GM12892 (cell line): Measurements from ENCODE around the gene BAIAP3.

Experiments used
- DNase-seq: peaks from one replicate; pipeline ENCODE4 v3.0.0; 2011; ENCODE audit not compliant: insufficient read length
- FAIRE-seq: peaks from 2 replicates; lab custom pipeline; 2011; peaks lifted over from hg19 to GRCh38; lab: Jason Lieb, UNC
- POLR2A ChIP-seq: IDR thresholded peaks from 2 replicates; pipeline ENCODE4 v1.6.1; 2011; ENCODE audit warnings: low read depth, low read length, control low read depth
- POLR2AphosphoS5 ChIP-seq: IDR thresholded peaks from 2 replicates; pipeline ENCODE4 v1.6.1; 2011; ENCODE audit warnings: low read depth, low read length, control low read depth
- TAF1 ChIP-seq: IDR thresholded peaks from 2 replicates; pipeline ENCODE4 v1.6.1; 2011; ENCODE audit warnings: low read depth, mild to moderate bottlenecking, control low read depth, low read length, borderline replicate concordance

Gene BAIAP3

GRCh38 chr16:1330260-1330914 is 3.1 kb upstream of the BAIAP3 start:
- FAIRE-seq (no peak), DNase-seq (no peak)
- no peak for TF ChIP-seq TAF1
- no peak for TF ChIP-seq POLR2AphosphoS5
- no peak for TF ChIP-seq POLR2A

DNA sequence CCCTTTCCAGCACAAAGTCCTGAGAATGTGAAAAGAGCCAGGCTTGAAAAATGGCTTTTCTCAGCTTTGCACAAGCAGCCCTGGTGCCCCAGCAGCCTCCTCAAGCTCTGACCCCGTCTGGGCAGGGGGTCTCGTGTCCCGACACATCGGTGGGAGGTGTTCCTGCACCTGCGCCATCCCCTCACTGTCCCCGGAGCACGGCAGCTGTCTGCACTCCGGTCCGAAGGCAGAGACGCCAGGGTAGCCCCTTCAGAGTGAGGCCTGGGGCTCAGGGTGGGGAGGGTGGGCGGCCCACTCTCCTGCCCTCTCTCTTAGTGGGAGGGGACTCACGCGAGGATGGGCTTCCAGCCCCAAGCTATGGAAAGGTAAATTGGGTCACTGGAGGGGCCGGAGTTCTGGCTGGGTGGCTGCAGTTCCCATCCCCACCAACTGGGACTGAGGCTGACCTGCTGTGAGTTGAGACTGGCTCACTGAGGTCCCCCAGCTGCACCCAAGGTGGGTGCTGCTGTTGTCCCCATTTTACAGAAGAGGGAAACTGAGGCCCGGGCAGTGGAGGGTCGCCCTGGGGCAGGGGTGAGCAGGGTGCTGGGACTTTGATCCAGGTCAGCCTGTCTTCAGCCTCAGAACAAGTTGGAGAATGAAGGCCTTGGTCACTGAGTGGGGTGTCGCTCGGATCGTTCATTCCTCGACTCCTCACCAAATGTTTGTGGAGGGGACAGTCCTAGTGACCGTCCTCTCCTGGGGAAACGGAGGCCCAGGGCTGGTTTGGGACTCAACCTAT is 2.3 kb upstream of the BAIAP3 start:
- DNase-seq: no peak
- no peak for FAIRE-seq
- no peak for TF ChIP-seq TAF1

- TF ChIP-seq POLR2A (no peak), TAF1 (no peak), POLR2AphosphoS5 (no peak)
- FAIRE-seq (peak; percentile 81), DNase-seq (peak; percentile 83)
These were observed 1.5 kb upstream of the BAIAP3 start for GRCh38 chr16:1331712-1332617.

- TF ChIP-seq POLR2A (no peak), POLR2AphosphoS5 (no peak), TAF1 (no peak)
- DNase-seq: no peak
- no peak for FAIRE-seq
These were observed 762 bp upstream of the BAIAP3 start for GRCh38 chr16:1332618-1333148.

DNA sequence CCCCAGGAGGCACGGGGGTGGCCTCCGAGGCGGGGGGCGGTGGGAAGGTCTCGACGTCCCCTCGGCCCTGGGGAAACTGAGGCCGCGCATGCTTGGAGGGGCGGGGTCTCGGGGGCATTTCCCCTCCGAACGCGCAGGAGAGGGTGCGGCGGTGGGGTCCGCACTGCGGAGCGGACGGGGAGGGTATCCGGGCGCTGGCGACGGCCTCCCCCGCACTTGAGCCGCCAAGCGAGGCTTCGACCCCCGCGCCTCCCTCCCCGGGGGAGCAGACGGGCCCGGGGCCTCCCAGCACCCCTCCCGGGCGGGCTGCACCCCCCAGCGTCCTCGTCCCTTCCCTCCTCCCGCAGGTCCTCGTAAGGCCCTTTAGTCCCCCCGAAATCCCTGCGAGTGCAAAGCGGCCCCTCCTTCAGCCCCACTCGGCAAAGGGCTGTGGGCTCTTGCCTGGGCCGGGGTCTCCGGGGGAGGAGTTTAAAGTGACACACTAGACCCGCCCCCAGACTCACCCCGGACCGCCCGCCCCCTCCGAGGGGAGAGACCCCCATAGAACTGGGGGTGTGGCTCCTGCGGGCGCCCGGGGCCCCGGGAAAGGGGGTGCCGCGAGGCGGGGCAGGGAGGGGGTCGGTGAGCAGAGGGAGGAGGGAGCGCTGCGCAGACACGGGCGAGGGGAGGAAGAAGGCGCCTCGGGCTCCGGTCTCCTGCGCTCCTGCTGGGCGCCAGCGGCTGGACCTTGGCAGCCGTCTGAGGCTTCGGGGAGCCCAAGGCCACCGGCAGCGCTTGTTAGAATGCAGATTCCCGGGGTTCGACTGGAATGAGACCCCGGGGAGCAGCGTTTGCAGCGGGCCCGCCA is 632 bp downstream of the BAIAP3 start:
- FAIRE-seq (no peak), DNase-seq (no peak)
- no peak for TF ChIP-seq TAF1
- no peak for TF ChIP-seq POLR2A
- TF ChIP-seq POLR2AphosphoS5: no peak

DNA sequence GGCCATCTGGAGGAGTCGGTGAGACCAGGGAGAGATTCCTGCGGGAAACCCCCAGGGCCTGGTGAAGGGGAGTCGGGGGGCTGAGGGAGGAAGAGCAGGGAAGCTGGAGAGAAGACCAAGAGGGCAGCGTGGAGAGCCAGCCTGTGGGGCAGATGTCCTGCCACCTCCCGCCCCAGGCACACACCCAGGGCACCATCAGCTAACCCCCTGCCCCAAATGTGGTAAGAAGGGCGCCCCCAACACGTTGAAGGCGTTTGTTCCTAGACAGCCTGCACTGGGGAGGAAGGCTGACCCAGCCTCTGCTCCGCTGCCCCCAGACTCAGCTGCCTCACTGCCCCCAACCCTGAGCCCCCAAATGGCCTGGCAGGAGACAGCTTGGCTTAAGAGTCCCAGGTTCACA is 1.3 kb downstream of the BAIAP3 start:
- DNase-seq (no peak), FAIRE-seq (no peak)
- TF ChIP-seq TAF1: no peak

DNA sequence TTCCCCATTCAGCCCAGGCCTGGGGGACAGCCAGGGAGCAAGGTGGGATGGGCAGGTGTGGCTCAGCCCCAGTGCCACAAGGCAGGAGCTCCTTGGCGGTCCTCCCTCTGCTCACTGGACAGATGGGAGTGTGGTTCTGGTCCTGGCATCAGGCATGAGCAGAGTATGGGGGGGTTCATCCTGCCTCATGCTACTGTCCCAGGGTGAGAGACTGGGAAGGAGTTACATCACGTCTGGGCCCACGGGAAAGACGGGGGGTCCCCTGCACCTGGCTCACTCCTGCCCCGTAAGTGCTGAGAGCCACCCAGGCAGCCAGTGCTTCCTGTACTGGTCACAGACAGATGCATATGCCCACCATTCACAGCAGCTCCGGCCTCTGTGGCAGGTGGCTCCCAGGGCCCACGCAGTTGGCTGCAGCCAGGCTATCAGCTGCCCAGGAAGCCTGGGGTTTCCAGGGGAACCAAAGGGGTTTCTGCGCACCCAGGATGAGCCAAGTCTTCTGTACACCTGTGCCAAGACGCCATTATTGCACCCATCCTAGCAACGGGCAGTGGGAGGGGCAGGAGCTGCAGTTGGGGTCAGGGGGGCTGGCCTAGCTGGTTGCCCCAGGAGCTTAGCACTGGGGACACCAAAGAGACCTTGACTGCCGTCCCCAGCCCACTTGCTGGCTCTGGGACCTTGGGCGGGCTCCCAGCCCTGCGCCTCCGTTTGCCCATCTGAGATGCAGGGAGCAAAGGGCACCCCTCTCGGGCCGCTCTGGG is 1.9 kb downstream of the BAIAP3 start:
- DNase-seq (no peak), FAIRE-seq (no peak)
- TF ChIP-seq POLR2A (no peak), TAF1 (no peak), POLR2AphosphoS5 (no peak)

GRCh38 chr16:1335996-1336395 is 2.6 kb downstream of the BAIAP3 start:
- no peak for TF ChIP-seq POLR2A
- no peak for TF ChIP-seq POLR2AphosphoS5
- TF ChIP-seq TAF1: no peak
- DNase-seq: no peak
- FAIRE-seq: no peak

DNA sequence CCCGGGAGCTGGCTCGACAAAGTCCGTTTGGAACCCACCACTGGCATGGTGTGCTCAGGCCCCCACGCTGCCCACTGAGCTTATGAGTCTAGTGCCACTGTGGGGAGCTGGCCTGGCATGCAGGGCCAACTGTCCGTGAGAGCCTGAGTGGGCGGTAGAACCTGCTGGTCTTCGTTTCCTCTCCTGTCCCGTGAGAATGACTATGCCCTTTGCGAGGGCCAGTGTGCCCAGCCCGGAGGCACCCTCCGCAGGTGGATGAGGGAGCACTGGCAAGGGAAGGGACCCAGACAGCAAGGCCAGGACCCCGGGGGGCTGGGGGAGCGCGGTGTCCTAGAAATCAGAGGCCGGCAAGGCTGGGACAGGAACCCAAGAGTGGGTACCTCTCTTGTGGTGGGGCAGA is 3.2 kb downstream of the BAIAP3 start:
- no peak for DNase-seq
- TF ChIP-seq POLR2AphosphoS5: no peak
- no peak for TF ChIP-seq POLR2A
- no peak for TF ChIP-seq TAF1
- FAIRE-seq: no peak

- DNase-seq: no peak
These were observed 4.0 kb downstream of the BAIAP3 start for GRCh38 chr16:1337486-1337885.

DNA sequence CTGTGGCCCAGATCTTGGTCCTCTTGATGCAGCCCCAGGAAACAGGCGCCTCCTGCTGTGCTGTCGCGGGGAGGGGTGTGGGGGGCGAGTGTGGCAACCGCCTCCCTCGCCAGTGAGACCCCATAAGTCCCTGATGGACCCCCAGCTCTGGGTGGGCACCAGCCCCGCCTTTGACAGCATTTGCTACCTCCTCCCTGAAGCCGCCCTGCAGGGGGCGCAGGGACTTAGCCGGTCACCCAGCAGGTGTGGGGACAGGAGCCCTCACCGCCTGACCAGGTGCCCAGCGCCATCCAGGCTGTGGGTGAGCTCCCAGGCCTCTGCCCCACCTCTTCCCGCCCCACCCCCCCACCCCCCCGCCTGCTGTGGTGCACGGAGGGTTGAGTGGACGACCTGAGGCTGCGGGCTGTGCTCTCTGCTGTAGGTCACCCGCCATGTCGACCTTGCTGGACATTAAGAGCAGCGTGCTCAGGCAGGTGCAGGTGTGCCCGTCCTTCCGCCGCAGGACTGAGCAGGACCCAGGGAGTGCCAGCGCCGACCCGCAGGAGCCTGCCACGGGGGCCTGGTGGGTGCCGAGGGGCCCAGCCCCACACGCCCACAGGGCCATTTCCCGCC is 4.8 kb downstream of the BAIAP3 start:
- FAIRE-seq (no peak), DNase-seq (no peak)
- no peak for TF ChIP-seq POLR2A
- TF ChIP-seq POLR2AphosphoS5: no peak
- no peak for TF ChIP-seq TAF1

More at GRCh38 chr16:1337486-1337885, 4.0 kb downstream of the BAIAP3 start:
- FAIRE-seq: no peak
- TF ChIP-seq POLR2A: no peak
- TF ChIP-seq POLR2AphosphoS5: no peak
- no peak for TF ChIP-seq TAF1
